GM18502 (cell line): Measurements from ENCODE around the gene TMIGD1.
A peak's percentile ranks its signal among the peaks of the same experiment; 100 is the strongest.

Source experiments
- ATAC-seq: cut with Tn5 transposase; IDR thresholded peaks from one replicate; pipeline ENCODE4 v1.9.1; 2021; ENCODE audit warnings: mild to moderate bottlenecking; ENCODE audit not compliant: unreplicated experiment, poor library complexity

The TMIGD1 gene

DNA sequence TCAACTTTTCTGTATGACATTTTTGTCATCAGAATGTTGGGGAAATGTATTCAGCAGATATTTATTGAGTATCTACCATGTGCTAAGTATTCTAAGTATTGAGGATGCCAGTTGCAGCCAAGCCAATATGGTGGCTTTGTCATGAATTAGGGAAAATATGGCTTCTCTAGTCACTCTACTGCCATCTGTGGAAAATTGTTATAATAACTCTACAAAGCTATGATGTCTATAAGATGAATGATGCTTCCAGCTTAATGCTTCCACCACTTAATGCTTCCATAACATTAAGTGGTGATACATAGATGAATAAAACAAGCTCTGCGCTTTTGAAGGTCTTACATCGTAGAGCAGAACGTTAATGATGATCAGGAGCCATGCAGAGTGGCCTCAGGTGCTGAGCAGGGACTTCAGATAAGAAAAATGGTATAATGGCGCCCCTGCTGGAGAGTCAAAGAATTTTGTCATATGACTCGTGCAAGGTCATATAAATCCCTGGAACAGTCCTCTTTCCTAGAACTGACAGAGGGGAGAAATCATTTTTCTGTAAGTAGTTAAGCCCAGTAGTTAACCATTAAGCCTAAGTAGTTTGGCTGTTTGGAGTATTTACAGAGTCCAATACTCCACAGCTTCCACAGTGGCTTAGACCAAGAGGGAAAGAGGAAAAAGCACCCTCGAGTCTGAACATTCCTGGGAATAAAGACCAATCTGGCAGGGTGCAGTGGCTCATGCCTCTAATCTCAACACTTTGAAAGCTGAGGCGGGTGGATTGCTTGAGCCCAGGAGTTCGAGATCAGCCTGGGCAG is 2.7 kb upstream of the TMIGD1 start:
- no peak for ATAC-seq

GRCh38 chr17:30334421-30334820 is 564 bp upstream of the TMIGD1 start:
- ATAC-seq: no peak

GRCh38 chr17:30332057-30332542 is 1.8 kb downstream of the TMIGD1 start:
- peak; percentile 54 for ATAC-seq

DNA sequence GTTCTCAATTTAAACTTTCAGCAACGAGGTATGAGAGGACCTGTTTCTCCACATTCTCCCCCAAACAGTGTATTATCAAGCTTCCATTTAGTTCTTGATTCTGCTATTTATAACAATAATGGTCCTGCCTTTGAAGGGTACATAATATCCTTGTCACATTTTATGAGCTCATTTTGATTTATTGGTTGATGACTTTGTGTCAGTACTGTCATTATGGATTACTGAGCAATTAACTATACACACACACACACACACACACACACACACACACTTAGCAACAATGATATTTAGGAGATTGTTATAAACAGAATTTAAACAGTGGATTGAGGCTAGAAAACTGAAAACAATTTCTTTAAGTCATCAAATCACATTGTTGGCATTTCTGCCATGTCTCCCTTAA is 7.0 kb downstream of the TMIGD1 start:
- ATAC-seq: no peak

DNA sequence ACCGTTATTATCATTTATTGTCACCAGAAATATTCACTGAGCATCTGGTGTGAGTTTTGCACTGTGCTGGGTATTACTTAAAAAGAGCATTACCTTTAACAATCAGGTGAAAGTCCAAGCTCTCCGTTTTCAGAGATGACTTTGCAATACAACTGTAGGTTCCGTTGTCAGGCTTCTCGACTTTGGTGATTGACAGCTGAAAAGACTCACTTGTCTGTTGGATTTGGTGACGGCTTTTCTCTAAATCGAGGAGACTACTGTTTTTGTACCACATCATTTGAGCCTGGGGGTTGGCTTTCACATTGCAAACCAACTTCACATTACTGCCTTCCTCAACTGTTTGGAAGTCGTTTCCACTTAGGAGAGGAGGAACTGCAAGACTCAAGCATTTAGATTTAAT is 9.1 kb downstream of the TMIGD1 start:
- ATAC-seq: no peak

GRCh38 chr17:30323895-30324319 is 9.9 kb downstream of the TMIGD1 start:
- no peak for ATAC-seq

GRCh38 chr17:30323262-30323894 is 10.5 kb downstream of the TMIGD1 start:
- no peak for ATAC-seq

DNA sequence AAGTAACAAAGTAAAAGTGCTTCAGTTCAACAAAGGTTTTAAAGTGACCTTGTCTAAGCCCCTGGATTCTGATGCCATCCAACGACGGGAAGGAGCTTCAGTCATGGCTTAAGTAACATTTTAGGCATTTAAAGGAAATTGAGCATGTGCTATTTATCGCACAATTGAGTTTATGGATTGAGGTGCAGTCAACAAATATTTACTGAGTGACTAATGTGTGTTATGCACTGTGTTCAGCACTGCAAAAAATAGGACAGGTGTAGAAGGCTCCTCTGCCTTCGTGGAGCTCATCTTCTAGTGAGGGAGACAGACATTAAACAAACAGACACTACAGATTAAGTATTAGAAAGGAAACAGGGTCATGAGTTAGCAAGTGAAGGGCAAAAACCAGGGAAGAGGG is 12.5 kb downstream of the TMIGD1 start:
- no peak for ATAC-seq

- ATAC-seq: no peak
These were observed 15.7 kb downstream of the TMIGD1 start for GRCh38 chr17:30318155-30318554.

DNA sequence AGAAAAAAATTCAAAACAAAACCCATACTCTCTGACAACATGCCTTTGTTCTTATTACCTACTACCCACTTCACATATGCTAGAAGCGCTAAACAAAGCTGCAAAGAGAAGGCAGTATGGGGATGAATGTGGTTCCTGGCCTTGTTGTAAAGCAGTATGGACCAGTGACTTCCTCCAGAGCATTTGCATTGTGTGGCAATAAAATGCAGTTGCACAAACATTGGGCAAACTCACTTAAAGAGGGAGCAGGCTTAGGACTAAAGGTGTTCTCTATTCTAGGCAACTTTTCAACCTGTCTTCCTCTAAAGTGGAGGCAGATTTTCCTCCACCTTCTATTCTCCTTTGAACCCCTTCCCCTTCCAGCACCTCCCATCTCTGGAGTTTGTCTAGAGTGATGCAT is 17.1 kb downstream of the TMIGD1 start:
- no peak for ATAC-seq

GRCh38 chr17:30315106-30315505 is 18.8 kb downstream of the TMIGD1 start:
- ATAC-seq: no peak

GRCh38 chr17:30314474-30314873 is 19.4 kb downstream of the TMIGD1 start:
- ATAC-seq: no peak

- ATAC-seq: no peak
These were observed 21.6 kb downstream of the TMIGD1 start for GRCh38 chr17:30312226-30312625.

DNA sequence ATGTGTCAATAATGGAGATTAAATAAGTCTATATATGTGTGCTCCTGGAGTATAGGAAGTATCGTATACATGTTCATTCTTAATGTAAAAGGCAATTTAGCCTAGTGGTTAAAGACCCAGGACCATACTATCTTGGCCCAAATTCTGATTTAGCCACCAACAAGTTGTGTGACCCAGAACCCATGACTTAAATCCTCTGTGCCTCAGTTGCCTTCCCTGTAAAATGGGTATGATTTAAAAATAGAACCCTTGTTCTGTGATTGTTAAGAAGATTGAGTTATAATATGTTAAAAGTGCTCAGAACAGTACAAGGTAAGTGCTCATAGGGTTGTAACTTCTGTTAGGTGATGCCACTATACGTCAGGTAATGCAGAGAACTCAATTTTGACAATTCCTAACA is 23.3 kb downstream of the TMIGD1 start:
- no peak for ATAC-seq

DNA sequence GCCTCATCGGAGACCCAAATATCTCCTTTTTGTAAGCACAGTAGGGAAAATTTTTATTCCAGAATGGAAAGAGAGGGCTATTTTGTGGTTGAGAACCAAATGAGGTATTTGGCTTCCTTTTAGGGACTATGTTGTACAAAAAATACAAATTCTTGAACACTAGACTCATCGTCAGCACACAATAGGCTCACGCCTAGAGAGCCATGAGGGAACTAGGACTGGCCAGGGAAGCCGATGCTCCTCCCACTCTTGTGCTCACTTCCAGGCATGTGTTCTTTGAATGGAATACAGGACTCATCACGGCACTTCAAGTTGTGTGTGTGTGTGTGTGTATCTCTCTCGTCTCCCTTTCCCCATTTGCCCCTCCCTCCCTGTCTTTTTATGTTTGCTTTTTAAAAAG is 24.3 kb downstream of the TMIGD1 start:
- no peak for ATAC-seq

DNA sequence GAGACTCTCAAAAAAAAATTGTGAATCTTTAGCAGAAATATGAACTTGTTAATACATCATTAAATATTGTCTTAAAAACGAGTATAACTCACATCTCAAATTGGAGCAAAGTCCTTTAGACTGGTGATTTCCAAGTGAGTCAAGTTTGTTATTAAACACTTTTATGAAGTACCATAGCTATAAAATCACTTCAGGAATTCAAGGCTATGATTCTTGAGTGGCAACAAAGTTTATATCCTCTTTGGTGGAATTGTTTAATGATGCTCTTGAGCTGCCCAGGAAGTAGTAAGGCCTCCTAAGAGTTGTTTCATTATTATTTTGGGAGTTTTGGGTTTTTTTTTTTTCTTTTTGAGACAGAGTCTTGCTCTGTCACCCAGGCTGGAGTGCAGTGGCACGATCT is 25.5 kb downstream of the TMIGD1 start:
- ATAC-seq: no peak

DNA sequence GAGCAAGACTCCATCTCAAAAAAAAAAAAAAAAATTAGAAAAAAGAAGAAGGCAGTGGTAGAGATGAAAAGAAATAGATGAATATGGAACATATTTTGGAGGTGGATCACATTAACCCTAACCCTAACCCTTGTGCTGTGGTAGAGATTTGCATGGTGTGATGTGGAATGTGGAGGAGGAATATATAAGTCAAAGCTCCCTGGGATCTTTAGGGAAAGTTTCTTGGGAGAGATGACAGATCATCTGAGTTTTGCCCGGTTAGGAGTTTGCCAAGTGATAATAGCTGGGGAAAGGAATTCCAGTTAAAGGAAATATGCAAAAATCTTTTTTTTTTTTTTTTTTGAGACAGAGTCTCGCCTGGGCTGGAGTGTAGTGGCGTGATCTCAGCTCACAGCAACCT is 29.1 kb downstream of the TMIGD1 start:
- ATAC-seq: no peak

DNA sequence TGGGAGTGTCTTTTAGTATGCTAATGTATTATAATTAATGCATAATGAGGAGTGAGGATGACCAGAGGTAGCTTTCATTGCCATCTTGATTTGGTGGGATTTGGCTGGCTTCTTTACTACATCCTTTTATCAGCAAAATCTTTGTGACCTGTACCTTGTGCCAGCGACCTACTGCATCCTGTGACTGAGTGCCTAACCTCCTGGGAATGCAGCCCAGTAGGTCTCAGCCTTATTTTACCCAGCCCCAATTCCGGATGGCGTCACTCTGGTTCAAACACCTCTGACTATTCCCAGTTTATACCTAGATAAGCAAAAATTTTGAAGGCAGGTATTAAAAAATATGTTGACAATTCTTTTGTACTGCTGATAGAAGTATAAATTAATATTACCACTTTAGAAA is 31.6 kb downstream of the TMIGD1 start:
- no peak for ATAC-seq

- no peak for ATAC-seq
These were observed 33.0 kb downstream of the TMIGD1 start for GRCh38 chr17:30300818-30301217.

DNA sequence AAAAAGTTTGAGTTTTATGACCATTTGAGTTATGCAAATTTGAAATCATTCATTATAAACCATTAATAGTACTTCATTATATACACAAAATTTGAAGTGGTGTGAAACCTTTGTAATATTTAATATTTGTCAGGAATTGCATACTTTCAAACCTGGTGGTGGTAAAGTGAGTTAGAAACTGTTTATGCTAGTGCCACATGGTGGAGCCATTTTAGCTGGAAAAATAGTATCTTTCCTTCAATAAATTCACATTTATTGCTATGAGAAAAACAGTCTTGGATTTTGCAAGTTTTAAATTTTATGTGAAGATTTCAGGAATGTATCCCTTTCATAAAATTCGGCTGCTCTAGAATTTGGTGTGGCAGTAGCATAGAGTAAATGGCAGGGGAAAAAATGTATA is 34.9 kb downstream of the TMIGD1 start:
- ATAC-seq: no peak

DNA sequence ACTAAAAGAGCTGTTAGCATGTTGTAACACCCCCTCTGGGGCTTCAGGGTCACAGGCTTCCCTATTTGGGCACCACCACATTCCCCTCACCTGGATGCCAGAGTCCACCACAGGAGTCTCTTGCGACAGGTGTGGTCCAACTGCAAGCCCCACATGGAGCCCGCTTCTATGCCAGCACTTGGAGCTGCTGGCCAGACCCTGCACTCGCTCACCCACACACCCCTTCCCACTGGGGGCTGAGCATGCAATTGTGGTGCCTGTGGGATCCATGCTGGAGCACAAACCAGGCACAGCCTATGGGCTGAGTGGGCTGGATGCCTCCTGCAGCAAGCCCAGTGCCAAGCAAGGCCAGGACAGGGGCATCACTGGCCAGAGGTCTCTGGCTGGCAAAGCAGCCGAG is 36.1 kb downstream of the TMIGD1 start:
- ATAC-seq: no peak
